ENCODE results near the gene BABAM2. TPM values are rescaled to one million over a fixed set of nuclear protein-coding genes. Genes with fewer than 3 reads are reported as not detected.

BABAM2 gene
- total and polyA plus RNA-seq, 9 of the 15 experiments (the other 6 are each of a cell fraction or from before 2014, with no cell fraction given), result 10.9 to 37.4 (median 25.6) TPM

DNA sequence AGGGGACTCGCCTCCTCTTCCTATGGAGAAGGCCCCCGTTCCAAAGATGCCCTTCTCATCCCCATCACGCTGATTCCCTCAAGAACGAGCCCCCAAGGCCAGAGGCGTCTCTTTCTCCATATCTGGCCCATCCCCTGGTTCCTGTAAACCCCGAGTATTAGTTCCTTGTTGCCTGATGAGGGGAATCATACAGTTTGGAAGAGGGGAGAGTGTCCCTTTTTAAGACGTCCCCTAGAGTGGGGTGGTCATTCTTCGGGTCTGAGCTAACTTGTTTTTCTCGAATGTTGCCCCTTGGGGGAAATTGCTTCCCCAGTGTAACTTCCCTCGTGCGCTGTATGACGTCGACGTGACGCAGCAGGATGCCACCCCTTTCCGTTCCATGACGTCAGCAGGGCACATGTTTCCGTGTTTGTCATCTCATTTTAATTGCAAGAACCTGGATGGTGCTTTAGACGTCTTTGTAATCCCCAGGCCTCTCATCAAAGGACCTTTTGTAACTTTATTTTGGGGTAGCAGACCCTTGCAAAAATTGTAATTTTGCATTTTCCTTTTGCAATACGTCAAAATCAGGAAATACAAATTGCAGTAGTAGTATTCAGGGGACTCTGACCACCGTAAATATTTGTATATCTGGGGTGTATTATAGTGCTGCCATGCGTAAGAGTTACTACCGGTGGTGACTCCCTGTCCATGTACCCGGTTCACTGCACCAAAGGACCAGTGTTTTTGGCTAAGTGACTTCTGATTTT, 569 bp downstream of the BABAM2 start (continued):
- no peak for TF ChIP-seq GTF2E2 (tag; IDR thresholded peaks at IDR 0.05)
- TF ChIP-seq, protein P1, sequence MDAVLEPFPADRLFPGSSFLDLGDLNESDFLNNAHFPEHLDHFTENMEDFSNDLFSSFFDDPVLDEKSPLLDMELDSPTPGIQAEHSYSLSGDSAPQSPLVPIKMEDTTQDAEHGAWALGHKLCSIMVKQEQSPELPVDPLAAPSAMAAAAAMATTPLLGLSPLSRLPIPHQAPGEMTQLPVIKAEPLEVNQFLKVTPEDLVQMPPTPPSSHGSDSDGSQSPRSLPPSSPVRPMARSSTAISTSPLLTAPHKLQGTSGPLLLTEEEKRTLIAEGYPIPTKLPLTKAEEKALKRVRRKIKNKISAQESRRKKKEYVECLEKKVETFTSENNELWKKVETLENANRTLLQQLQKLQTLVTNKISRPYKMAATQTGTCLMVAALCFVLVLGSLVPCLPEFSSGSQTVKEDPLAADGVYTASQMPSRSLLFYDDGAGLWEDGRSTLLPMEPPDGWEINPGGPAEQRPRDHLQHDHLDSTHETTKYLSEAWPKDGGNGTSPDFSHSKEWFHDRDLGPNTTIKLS (IDR thresholded peaks at IDR 0.05; ENCODE audit: borderline replicate concordance, low read depth), result no peak
- no peak for TF ChIP-seq ZNF408 (CRISPR knock-in tag; IDR thresholded peaks at IDR 0.05; ENCODE audit: low read depth)
- TF ChIP-seq DDX20 (tag; IDR thresholded peaks at IDR 0.05; ENCODE audit: low read depth), result no peak
- peak; percentile 82 for TF ChIP-seq ELF1 (tag; IDR thresholded peaks at IDR 0.05)
- TF ChIP-seq KLF13 (tag; IDR thresholded peaks at IDR 0.05; ENCODE audit: borderline replicate concordance, low read depth), result no peak
- TF ChIP-seq GATAD2A (IDR thresholded peaks at IDR 0.05), result peak; percentile 36; the same call in 1 of the 2 replicates
- 0 out of 2 replicates have a peak, but pooled peaks have one; percentile 15 for TF ChIP-seq POLR2A (conservative IDR thresholded peaks at IDR 0.05)
- no peak for TF ChIP-seq ZNF184 (CRISPR knock-in tag; IDR thresholded peaks at IDR 0.05)
- peak; percentile 10; the same call in 1 of the 2 replicates for TF ChIP-seq KLF6 (CRISPR knock-in tag; IDR thresholded peaks at IDR 0.05; ENCODE audit: borderline replicate concordance)
- no peak for TF ChIP-seq DMBX1 (CRISPR knock-in tag; IDR thresholded peaks at IDR 0.05; ENCODE audit: borderline replicate concordance)
- TF ChIP-seq FOXJ3 (CRISPR knock-in tag; IDR thresholded peaks at IDR 0.05), result no peak
- TF ChIP-seq STAG1 (CRISPR knock-in tag; IDR thresholded peaks at IDR 0.05; ENCODE audit: borderline replicate concordance), result no peak
- no peak for TF ChIP-seq ZNF354B (CRISPR knock-in tag; IDR thresholded peaks at IDR 0.05)
- no peak for TF ChIP-seq KLF16 (IDR thresholded peaks at IDR 0.05)
- TF ChIP-seq, protein P2, sequence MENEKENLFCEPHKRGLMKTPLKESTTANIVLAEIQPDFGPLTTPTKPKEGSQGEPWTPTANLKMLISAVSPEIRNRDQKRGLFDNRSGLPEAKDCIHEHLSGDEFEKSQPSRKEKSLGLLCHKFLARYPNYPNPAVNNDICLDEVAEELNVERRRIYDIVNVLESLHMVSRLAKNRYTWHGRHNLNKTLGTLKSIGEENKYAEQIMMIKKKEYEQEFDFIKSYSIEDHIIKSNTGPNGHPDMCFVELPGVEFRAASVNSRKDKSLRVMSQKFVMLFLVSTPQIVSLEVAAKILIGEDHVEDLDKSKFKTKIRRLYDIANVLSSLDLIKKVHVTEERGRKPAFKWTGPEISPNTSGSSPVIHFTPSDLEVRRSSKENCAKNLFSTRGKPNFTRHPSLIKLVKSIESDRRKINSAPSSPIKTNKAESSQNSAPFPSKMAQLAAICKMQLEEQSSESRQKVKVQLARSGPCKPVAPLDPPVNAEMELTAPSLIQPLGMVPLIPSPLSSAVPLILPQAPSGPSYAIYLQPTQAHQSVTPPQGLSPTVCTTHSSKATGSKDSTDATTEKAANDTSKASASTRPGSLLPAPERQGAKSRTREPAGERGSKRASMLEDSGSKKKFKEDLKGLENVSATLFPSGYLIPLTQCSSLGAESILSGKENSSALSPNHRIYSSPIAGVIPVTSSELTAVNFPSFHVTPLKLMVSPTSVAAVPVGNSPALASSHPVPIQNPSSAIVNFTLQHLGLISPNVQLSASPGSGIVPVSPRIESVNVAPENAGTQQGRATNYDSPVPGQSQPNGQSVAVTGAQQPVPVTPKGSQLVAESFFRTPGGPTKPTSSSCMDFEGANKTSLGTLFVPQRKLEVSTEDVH (IDR thresholded peaks at IDR 0.05; ENCODE audit: low read depth, partially characterized antibody), result peak; percentile 90
- no peak for TF ChIP-seq IFI16 (CRISPR knock-in tag; IDR thresholded peaks at IDR 0.05)
- TF ChIP-seq, protein P3, sequence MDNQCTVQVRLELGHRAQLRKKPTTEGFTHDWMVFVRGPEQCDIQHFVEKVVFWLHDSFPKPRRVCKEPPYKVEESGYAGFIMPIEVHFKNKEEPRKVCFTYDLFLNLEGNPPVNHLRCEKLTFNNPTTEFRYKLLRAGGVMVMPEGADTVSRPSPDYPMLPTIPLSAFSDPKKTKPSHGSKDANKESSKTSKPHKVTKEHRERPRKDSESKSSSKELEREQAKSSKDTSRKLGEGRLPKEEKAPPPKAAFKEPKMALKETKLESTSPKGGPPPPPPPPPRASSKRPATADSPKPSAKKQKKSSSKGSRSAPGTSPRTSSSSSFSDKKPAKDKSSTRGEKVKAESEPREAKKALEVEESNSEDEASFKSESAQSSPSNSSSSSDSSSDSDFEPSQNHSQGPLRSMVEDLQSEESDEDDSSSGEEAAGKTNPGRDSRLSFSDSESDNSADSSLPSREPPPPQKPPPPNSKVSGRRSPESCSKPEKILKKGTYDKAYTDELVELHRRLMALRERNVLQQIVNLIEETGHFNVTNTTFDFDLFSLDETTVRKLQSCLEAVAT (IDR thresholded peaks at IDR 0.05), result no peak
- no peak for TF ChIP-seq CC2D1A (IDR thresholded peaks at IDR 0.05)
- TF ChIP-seq, protein P4, sequence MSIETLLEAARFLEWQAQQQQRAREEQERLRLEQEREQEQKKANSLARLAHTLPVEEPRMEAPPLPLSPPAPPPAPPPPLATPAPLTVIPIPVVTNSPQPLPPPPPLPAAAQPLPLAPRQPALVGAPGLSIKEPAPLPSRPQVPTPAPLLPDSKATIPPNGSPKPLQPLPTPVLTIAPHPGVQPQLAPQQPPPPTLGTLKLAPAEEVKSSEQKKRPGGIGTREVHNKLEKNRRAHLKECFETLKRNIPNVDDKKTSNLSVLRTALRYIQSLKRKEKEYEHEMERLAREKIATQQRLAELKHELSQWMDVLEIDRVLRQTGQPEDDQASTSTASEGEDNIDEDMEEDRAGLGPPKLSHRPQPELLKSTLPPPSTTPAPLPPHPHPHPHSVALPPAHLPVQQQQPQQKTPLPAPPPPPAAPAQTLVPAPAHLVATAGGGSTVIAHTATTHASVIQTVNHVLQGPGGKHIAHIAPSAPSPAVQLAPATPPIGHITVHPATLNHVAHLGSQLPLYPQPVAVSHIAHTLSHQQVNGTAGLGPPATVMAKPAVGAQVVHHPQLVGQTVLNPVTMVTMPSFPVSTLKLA (conservative IDR thresholded peaks at IDR 0.05), result peak; percentile 89 to 91
